DMS153 treated with DMSO at 0.1 percent for 48 hours (cell line): ENCODE measurements around the gene BSDC1.
"Not testable (repeated sequence)": the region's sequence is repeated elsewhere in the genome, so short reads cannot be mapped to it uniquely, and the experiment has no call there.

Source experiments
- DNase-seq: peaks from one replicate; lab custom pipeline; 2025; ENCODE audit not compliant: unreplicated experiment; lab: John Stamatoyannopoulos, UW

Gene BSDC1

GRCh38 chr1:32394141-32394889, at the start of gene BSDC1:
Gene BSDC1, minus strand, starts transcription at chr1:32394441. Its CDS starts 27 bp downstream, at chr1:32394414.
- peak; percentile 100 for DNase-seq

- not testable (repeated sequence) for DNase-seq
Observed at GRCh38 chr1:32441467-32441866, 47.2 kb upstream of the BSDC1 start.

- not testable (repeated sequence) for DNase-seq
Observed at GRCh38 chr1:32438777-32439176, 44.5 kb upstream of the BSDC1 start.

- no peak for DNase-seq
Observed at GRCh38 chr1:32438136-32438535, 43.9 kb upstream of the BSDC1 start.

GRCh38 chr1:32431736-32432400, 37.6 kb upstream of the BSDC1 start:
- no peak for DNase-seq

GRCh38 chr1:32427264-32427963, 33.2 kb upstream of the BSDC1 start:
- no peak for DNase-seq

GRCh38 chr1:32426489-32427255, 32.4 kb upstream of the BSDC1 start:
- DNase-seq, result no peak

GRCh38 chr1:32421775-32422174, 27.5 kb upstream of the BSDC1 start:
- DNase-seq, result no peak

- DNase-seq, result no peak
Observed at GRCh38 chr1:32414186-32414886, 20.1 kb upstream of the BSDC1 start.

- DNase-seq, result peak; percentile 84
Observed at GRCh38 chr1:32413507-32414185, 19.4 kb upstream of the BSDC1 start.

- no peak for DNase-seq
Observed at GRCh38 chr1:32411261-32411660, 17.0 kb upstream of the BSDC1 start.

- no peak for DNase-seq
Observed at GRCh38 chr1:32406629-32407111, 12.4 kb upstream of the BSDC1 start.

- no peak for DNase-seq
Observed at GRCh38 chr1:32405672-32406467, 11.6 kb upstream of the BSDC1 start.

- no peak for DNase-seq
Observed at GRCh38 chr1:32404946-32405345, 10.7 kb upstream of the BSDC1 start.

GRCh38 chr1:32400876-32401631, 6.8 kb upstream of the BSDC1 start:
- DNase-seq, result peak; percentile 56

- no peak for DNase-seq
Observed at GRCh38 chr1:32399843-32400242, 5.6 kb upstream of the BSDC1 start.

- no peak for DNase-seq
Observed at GRCh38 chr1:32398401-32398800, 4.2 kb upstream of the BSDC1 start.

- DNase-seq, result not testable (repeated sequence)
Observed at GRCh38 chr1:32396524-32396923, 2.3 kb upstream of the BSDC1 start.
